ENCODE data around the gene LRRC26.
"Not testable (repeated sequence)": the region's sequence is repeated elsewhere in the genome, so short reads cannot be mapped to it uniquely, and the experiment has no call there.

The LRRC26 gene

DNA sequence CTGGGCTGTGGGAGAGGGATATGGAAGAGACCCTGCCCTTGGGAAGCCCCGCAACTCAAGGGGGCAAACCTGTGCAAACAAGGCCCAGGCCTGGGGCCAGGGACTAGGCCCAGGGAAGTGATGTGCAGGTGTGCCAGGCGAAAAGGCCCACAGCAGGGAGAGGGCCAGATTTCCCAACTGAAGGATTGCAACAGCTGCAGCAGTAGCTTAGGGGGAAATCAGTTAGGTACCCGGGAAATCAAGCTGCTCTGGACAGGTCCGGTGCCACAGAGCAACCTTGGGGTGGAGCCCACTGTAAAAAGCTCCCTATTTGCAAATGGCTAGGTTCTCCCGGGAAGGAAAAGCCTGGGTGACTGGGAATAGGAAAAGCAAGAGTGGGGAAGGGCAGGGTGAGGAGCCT, 20.5 kb downstream of the LRRC26 start:
- DNase-seq, result no peak

DNA sequence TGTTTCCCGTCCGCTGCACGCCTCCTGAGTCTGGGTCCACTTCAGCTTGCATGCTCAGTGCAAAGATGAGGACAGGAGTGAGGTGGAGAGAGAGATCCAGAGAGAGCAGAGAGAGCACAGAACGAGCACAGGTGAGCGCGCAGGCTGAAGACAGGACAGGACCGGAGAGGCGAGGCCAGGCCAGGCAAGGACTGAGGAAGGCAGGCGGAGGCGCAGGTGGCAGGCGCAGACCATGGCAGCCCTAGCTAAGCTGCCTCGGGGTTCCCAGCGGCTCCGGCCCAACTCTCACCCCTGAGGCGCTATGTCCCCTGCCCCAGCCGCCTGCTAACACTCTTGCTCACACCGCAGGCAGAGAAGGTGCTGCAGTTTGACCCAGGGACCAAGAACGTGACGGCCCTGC, 21.2 kb downstream of the LRRC26 start:
- DNase-seq, result no peak

DNA sequence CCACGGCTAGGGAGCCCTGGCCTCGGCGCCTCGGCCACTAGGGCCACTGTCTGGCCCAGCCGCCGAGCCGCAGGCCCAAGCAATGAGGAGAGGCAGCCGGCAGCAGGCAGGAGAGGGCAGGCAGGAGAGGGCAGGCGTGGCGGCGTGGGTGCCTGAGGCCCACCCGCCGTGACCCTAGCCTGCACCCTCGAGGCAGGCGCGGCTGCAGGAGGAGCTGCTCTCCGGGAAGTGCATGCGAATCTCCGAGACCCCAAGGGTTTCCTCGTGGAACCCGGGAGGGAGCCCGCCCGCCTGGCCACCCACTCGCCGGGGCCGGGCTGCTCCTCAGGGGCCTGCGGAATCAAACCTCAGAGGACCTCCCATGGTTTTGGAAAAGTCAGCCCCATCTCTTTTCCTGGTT, 21.6 kb downstream of the LRRC26 start:
- no peak for DNase-seq

DNA sequence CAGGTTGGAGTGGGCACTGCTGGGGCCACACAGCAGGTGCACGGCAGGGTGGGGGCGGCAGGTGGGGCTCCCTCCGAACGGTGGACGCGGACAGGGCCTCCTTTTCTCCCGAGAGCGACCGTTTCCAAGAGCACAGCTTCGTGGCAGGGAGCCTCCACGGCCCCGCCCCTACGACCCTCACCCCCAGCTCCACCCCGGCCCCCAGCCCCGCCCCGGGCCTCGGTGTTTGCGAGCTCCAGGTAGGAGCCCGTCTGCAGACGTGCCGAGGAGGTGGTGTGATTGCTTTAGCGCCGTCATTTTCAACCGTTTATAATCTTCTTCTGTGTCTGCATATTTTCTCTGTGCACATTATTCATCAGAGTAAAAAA, 22.1 kb downstream of the LRRC26 start:
- no peak for DNase-seq

DNA sequence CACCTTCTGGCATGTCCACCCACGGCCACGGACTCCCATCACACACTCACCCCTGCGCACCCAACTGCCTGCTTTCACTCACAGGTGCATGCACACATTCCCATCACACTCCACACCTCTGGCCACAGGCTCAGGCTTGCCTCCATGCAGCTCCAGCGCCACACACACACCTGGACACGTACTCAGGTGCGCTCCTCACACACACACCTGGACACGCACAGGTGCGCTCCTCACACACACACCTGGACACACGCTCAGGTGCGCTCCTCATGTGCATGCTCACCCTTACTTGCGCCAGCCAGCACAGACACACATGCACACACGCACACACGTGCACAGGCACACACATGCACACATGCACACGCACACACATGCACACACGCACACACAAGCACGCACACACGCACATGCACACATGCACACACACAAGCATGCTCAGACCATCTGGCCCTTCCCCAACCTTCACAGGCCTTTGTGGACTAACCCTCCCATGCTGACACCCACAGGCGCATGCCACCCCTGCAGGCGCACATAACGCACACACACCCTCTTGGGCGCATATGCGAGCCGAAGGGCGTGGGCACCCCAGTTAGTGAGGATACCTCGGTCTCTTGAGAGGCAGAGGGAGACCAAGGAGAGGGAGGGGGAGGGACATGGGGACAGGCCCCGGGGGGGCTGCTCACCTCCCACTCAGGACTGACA, 22.6 kb downstream of the LRRC26 start:
- DNase-seq, result no peak

DNA sequence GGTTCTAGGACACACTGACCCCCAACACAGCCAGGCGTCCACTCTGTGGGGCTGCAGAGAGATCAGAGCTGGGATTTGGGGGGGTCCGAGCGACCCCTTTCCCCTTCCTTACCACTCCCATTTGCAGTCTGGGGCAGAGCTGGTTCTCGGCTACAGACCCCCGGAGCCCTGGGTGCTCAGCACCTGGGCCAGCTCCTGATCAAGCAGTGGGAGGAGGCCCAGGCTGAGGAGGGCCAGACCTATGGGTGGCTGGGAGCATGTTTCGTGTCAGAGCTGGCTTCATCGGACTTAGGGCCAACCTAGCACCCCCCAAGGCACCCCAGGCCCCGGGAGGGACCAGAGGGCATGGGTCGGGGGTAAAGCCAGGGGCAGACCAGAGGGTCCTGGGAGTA, 23.3 kb downstream of the LRRC26 start:
- no peak for DNase-seq

DNA sequence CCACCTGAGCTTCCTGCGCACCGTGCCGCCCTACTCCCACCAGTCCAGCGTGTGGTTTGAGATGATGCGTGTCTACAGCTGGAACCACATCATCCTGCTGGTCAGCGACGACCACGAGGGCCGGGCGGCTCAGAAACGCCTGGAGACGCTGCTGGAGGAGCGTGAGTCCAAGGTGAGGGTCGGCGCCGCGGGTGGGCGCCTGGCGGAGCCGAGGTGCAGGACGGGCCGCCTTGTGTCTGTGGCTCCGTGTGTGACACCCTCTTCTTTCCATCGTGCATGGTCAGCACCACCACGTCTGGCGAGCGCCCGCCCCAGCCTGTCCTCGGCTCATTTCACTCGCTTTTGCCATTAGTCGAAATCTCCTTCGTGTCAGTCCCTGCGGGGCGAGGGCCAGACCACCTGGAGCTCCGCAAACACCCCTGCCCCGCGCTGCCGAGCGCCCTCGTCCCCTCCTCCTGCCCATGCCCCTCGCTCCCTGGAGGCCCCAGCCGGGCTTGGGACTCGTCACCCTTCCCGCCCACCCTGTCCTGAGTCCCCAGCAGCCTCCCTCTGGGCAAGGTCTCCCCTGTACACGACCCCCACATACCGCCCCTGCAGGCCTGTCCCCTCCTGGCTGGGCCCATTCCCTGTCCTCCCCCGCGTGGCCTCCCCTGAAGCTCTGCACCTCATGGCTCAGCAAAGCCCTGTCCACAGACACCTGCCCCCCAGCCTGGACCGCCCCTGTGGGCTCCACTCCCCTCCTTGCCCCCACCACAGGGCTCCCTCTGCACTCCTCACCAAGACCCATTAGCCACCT, 23.9 kb downstream of the LRRC26 start:
- no peak for DNase-seq

DNA sequence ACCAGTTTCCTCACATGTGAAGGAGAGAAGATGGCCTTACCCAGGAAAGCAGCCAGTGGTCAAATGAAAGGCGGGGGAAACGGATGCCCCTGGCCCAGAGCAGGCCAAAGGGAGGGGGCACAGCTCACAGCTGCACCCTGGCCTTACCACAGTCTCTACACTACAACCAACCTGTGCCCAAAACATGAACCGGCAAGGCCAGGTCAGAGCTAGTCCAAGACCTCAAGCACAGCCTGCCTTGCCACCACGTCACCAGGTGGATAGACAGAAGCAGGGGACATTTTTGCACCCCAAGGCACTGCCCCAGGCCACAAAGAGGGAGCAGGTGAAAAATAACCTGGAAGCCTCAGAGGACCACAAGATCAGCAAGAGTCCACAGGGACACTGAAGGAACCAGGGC, 26.4 kb downstream of the LRRC26 start:
- no peak for DNase-seq

DNA sequence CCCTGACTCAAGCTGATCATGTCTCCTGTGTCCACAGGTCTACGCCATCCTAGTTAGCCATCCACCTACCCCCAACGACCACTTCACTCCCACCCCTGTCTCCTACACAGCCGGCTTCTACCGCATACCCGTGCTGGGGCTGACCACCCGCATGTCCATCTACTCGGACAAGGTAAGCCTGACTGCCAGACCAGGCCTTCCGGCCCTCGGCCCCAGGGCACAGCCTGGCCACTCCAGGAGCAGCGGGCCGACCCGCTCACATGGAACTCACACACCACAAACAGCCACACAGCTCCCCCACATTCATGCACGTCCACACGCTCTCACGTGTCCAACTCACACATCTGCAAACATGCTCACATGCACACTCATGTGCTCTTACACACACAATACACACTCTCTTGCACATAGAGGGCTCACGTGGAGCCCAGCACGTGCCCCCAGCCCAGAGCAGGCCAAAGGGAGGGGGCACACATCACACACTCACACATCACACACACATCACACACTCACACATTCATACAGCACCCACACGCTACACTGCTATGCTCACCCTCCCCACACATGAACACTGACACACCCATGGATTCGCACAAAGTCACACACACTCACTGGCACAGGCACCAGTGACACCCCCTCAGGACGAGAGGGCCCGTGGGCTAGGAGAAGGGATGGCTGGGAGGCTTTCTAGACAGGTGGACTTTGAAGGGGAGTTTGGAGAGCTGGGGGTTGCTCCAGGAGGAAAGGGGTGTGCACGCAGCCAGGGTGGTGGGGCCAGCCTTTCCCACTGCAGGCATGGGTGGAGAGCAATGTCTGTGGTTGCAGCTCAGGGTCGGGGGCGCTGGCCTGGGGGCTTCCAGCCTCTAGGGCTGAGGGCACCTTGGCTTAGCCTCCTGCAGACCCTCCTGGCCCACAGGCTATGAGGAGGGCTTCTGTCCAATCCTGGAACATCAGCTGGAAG, 27.6 kb downstream of the LRRC26 start:
- DNase-seq, result no peak

DNA sequence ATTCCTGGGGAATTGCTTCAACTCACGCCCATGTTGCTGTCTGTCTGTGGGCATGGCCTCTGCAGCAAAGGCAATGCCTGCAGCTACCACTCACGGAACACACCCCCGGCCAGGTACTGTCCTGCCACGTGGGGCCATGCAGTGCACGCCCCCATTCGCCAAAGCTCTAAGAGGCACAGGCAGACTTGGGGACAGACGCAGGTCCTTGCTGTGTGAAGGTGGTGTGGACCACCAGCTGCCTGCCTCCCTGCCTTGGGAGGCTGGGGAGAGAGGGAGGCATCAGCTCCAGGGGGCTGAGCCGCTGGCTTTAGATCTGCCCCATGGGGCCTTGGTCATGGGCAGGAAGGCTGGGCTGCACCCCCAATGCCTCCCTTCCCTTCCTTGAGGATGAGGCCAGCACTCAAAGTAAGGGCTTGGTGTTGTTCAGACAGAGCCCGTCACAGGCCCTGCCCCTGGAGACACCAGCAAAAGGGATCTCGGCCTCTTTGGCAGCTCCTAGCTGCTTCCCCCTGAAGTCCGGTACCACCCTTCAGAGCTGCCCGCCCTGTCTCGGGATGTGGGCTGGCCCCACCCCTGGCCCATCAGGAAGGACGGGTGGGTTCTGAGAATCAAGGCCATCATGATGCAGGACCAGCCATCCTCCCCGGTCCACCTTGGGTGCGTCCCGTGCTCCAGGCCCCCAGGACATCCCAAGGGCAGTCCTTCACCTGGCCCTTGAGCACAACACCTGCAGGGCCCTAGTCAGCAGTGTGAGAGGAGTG, 28.6 kb downstream of the LRRC26 start:
- DNase-seq, result no peak

DNA sequence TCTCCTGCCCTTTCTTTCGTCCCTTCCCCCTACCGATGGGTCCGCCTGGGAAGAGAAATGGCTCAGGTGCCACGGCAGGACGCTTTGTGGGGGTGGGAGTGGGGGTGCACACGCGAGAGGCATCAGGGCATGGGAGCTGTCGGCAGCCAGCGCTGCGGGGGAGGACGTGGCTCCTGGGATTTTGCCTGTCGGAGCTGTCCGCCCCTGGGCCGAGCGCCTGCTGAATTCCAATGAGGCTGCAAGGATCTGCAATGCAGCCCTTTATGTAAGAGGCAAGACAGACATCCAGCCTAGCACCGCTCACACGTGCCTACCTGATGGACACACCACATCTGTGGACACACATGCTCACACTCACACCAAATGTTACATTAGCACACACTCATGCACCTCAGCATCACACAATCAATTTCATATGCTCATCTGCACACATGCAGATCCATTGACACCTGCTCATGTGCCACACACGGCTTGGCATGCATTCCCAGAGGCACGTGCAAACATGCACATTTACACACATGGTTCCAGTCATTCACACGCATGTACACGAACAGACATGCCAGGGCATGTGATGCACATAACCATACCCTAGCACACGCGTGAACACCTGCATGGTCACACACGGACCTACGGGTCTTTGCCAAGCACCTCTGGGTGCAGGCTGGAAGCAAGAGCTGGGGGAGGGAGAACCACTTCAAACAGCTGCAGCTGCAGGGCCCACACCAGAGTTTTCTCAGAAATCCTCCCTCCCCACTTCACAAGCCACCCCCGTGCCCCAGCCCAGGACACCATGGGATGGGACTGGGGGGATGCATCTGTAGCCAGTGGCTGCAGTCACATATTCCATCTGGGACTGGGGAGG, 29.5 kb downstream of the LRRC26 start:
- DNase-seq, result no peak

DNA sequence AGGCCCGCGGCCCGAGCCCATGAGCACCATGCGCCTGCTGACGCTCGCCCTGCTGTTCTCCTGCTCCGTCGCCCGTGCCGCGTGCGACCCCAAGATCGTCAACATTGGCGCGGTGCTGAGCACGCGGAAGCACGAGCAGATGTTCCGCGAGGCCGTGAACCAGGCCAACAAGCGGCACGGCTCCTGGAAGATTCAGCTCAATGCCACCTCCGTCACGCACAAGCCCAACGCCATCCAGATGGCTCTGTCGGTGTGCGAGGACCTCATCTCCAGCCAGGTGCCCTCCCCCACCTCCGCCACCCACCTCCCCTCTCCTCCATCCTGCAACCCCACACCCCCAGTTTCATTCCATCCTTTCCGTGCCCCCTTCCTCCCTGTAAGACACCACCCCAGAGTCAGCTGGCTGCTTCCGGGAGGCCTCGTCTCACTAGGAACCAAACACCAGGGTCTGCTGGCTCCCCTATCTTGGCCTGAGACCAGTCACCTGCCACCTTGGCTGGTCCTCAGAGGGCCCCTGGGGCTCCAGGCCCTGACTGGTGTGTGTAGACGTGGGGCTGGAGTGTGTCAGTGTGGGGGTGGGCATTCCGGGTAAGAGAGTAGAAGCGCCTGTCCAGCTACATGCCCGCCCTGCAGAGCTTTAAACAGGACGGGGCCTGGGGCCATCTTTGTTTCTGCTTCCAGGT, 30.2 kb downstream of the LRRC26 start:
- no peak for DNase-seq

DNA sequence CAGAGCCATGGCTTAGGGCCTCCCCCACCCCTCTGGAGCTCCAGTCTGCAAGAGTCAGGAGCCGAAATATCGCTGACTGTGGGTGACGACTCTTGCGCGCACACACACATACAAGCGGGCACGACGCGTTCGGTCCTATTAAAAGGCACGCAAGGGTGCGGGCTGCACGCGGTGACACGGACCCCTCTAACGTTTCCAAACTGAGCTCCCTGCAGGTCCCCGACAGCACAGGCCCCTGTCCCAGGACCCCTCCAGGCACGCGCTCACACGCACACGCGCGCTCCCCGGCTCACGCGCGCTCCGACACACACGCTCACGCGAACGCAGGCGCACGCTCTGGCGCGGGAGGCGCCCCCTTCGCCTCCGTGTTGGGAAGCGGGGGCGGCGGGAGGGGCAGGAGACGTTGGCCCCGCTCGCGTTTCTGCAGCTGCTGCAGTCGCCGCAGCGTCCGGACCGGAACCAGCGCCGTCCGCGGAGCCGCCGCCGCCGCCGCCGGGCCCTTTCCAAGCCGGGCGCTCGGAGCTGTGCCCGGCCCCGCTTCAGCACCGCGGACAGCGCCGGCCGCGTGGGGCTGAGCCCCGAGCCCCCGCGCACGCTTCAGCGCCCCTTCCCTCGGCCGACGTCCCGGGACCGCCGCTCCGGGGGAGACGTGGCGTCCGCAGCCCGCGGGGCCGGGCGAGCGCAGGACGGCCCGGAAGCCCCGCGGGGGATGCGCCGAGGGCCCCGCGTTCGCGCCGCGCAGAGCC, 31.0 kb downstream of the LRRC26 start, which contains the start of gene GRIN1:
Gene GRIN1 (plus strand): TSS at position 433 of the 746 bp plus-strand sequence. CDS start 333 bp downstream, outside the sequence.
- DNase-seq, result no peak

DNA sequence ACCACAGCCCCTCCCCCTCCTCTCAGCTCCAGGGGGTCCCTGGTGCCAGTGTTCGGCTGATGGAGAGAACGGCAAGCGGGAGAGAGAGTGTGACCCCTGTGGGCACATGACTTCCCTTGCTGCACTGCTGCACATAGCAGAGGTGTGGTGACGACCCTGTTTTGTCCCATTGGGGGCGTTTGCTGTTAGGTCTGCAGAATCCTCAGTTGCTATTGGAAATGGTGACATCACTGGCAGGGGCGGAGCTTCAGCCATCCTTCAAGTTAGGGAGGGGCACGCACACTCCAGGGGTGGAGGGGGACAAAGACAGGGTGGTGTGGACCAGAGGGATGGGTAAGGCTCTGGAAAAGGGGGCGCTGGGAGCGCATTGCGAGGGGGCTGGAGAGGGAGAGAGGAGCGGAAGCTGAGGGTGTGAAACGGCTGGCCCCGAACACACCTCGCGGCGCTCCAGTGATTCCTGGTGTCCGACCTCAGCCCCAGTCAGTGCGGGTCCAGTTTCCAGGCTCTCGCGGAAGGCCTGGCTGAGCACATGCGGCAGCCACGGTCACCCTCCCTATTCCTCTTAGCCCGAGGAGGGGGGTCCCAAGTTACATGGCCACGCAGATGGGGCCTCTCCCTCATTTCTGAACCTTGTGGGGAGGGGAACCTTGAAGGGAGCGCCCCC, 31.7 kb downstream of the LRRC26 start:
- no peak for DNase-seq

DNA sequence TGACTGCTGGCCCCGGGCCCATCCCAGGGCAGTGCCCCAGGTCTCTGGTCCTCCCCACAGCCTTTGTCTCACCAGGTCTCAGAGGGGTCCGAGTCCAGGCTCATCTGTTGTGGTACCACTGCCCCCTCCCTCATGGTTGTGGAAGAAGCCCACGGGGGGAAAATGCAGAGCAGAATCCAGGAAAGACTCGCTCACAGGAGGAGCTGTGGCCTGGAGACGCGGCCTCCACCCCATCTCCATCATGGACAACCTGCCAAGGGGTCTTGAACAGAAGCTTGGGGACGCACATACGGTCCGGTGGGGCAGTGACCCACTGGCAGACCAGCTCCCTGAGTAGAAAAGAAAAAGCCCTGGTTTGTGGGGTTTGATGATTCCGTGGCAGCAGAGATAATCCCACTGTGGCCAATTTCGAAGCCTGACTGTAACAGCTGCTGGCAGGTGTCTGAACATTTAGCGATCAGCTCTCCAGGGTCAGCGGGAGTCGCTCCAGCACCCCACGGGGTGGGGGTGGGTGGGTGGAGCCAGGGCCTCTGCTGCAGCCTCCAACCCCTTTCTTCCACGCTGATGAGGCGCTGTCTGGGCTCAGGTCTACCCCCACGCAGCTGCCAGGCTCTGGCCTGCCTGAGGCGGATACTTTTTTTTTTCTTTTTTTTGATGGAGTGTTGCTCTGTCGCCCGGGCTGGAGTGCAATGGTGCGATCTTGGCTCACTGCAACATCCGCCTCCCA, 32.8 kb downstream of the LRRC26 start:
- no peak for DNase-seq

DNA sequence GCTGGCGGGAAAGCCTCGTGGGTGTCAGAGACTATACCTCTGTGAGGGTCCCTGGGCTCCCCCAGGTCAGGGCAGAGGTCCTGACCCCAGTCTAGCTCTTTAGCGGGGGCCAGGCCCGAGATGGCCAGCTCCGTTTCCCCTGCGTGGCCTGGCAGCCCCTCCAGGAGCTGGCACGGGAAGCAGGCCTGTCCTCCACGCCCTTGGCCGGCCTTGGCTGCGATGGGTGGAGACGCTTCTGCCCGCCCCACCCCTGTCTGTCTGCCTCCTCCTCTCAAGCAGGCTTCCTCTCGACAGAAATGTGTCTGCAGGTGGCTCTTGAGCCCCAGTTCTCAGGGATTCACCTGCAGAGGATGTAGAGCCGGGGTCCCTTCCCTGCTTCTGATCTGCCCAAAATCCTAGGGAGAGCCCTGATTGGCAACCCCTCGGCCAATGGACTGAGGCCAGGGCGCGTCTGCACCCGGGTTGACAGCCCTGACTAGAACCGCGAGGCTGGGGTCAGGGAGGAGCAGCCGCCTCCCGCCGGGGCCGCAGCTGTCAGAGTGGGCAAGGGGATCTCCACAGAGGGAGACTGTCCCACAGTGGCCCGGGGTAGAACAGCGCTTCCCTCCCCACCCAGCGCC, 33.5 kb downstream of the LRRC26 start:
- no peak for DNase-seq

DNA sequence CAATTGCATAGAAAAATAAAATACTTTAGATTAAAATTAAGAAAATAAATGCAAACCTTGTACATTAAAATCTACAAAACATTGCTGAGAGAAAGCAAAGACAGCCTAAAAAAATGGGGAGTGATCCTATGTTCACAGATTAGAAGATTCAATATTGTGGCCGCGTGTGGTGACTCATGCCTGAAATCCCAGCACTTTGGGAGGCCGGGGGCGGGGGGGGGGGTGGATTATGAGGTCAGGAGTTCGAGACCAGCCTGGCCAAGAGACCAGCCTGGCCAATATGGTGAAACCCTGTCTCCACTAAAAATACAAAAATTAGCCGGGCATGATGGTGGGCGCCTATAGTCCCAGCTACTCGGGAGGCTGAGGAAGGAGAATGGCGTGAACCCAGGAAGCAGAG, 34.7 kb downstream of the LRRC26 start:
- DNase-seq, result not testable (repeated sequence)

DNA sequence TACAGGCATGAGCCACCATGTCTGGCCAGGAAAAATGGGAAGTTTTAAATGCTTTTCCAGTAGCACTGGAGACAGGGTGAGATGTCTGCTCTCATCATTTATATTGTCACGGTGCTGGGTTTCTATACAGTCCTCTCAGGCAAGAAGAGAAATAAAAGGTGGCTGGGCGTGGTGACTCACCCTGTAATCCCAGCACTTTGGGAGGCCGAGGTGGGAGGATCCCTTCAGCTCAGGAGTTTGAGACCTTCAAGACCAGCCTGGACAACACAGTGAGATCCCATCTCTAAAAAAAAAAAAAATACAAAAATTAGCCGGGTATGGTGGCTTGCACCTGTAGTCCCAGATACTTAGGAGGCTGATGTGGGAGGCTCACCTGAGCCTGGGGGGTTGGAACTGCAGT, 35.7 kb downstream of the LRRC26 start:
- no peak for DNase-seq

Measured in EL (cell line).